NCI-H524 (cell line): Measurements from ENCODE around the gene MAP3K7CL.

Experiments
- DNase-seq, 2 experiments: peaks; one replicate each; lab custom pipeline; 2025; lab: John Stamatoyannopoulos, UW

MAP3K7CL gene

GRCh38 chr21:29195981-29196669 lies 65.7 kb downstream of the MAP3K7CL start:
- DNase-seq: no peak

- no peak for DNase-seq
Measured at GRCh38 chr21:29196670-29197191, 66.3 kb downstream of the MAP3K7CL start.

- no peak for DNase-seq
Measured at GRCh38 chr21:29201186-29201585, 70.7 kb downstream of the MAP3K7CL start.

- DNase-seq: no peak
Measured at GRCh38 chr21:29205009-29205408, 74.6 kb downstream of the MAP3K7CL start.

GRCh38 chr21:29205988-29206387 lies 75.5 kb downstream of the MAP3K7CL start:
- DNase-seq: no peak

GRCh38 chr21:29206445-29206844 lies 76.0 kb downstream of the MAP3K7CL start:
- DNase-seq: no peak

GRCh38 chr21:29207201-29207600 lies 76.8 kb downstream of the MAP3K7CL start:
- DNase-seq: no peak

- DNase-seq: no peak
Measured at GRCh38 chr21:29208044-29208681, 77.7 kb downstream of the MAP3K7CL start.

GRCh38 chr21:29208682-29209059 lies 78.2 kb downstream of the MAP3K7CL start:
- DNase-seq: no peak

- no peak for DNase-seq
Measured at GRCh38 chr21:29209696-29210095, 79.3 kb downstream of the MAP3K7CL start.

- DNase-seq: no peak
Measured at GRCh38 chr21:29211205-29211604, 80.8 kb downstream of the MAP3K7CL start.

GRCh38 chr21:29212446-29212845 lies 82.0 kb downstream of the MAP3K7CL start:
- DNase-seq: no peak

GRCh38 chr21:29213513-29214385 lies 83.3 kb downstream of the MAP3K7CL start:
- no peak for DNase-seq

- DNase-seq: peak; percentile 66 to 89
Measured at GRCh38 chr21:29215709-29216108, 85.3 kb downstream of the MAP3K7CL start.

- no peak for DNase-seq
Measured at GRCh38 chr21:29217818-29218291, 87.4 kb downstream of the MAP3K7CL start.

GRCh38 chr21:29218749-29219148 lies 88.3 kb downstream of the MAP3K7CL start:
- no peak for DNase-seq

GRCh38 chr21:29219165-29219770 lies 88.8 kb downstream of the MAP3K7CL start:
- DNase-seq: no peak

GRCh38 chr21:29221253-29221744 lies 90.9 kb downstream of the MAP3K7CL start:
- peak in 1 of 2 experiments; percentile 8 for DNase-seq

- no peak for DNase-seq
Measured at GRCh38 chr21:29224006-29224405, 93.6 kb downstream of the MAP3K7CL start.
